ENCODE measurements around the gene INIP. TPM values are rescaled to one million over a fixed set of nuclear protein-coding genes. Genes with fewer than 3 reads are reported as not detected.

The INIP gene
- polyA plus RNA-seq, 2 of the 4 experiments (the other 2 are of a cell fraction) = 20.7 to 40.0 TPM

DNA sequence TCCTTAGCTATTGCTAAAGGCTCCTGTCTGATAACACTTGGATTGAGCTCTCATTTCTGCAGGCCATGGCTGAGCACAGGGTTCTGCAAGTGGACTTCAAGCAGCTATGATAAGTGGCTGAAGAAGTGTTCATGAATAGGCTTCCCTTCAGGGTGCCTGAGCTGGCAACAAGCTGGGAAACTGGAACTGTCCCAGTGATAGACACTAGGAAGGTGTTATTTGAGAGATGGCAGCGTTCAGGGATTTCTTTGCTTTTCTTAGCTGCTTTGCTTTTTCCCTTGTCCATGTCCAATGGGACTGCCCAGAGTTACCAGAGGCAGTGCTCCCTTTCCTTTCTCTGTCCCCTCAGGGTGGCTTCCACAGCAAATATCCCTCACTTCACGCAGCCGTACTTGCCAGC lies 75.8 kb downstream of the INIP start:
- no peak for ATAC-seq
- 90% methylated on average over 3 of the region's 3 CpGs for WGBS (ENCODE audit: missing lambda C conversion rate)

GRCh38 chr9:112640311-112640710 lies 77.6 kb downstream of the INIP start:
- no peak for TF ChIP-seq ZFP36 (IDR thresholded peaks at IDR 0.05; ENCODE audit: borderline replicate concordance, partially characterized antibody)
- TF ChIP-seq CEBPB (IDR thresholded peaks at IDR 0.05) = no peak
- no peak for TF ChIP-seq ZSCAN20 (CRISPR knock-in tag; IDR thresholded peaks at IDR 0.05)
- TF ChIP-seq TP53 (CRISPR knock-in tag; IDR thresholded peaks at IDR 0.05) = no peak
- TF ChIP-seq GATA3 (IDR thresholded peaks at IDR 0.05; ENCODE audit: borderline replicate concordance) = no peak
- no peak for TF ChIP-seq HOXA7 (CRISPR knock-in tag; IDR thresholded peaks at IDR 0.05)
- TF ChIP-seq HOXB5 (CRISPR knock-in tag; IDR thresholded peaks at IDR 0.05) = no peak
- TF ChIP-seq PBX3 (IDR thresholded peaks at IDR 0.05) = no peak
- TF ChIP-seq ZC3H11A (IDR thresholded peaks at IDR 0.05) = no peak
- TF ChIP-seq PHF8 (IDR thresholded peaks at IDR 0.05; ENCODE audit: borderline replicate concordance, low read depth) = no peak
- TF ChIP-seq TFCP2L1 (CRISPR knock-in tag; IDR thresholded peaks at IDR 0.05) = no peak
- no peak for TF ChIP-seq EHMT2 (IDR thresholded peaks at IDR 0.05; ENCODE audit: low read depth)
- WGBS (ENCODE audit: missing lambda C conversion rate) = 74% methylated on average over 4 of the region's 4 CpGs
- ChIA-PET CTCF (no interaction called here), POLR2A (no interaction called here)
- no peak overlapping the region for H3K4me3 ChIP-seq
- no peak overlapping the region for H3K27ac ChIP-seq
- peaks cover 20% of the 10 kb centered on the region for H3K9me3 ChIP-seq
- H3K4me1 ChIP-seq = no peaks in the 10 kb centered on the region
- H3K4me2 ChIP-seq = no peak overlapping the region
- no peak for FAIRE-seq
- no peak for ATAC-seq
- DNase-seq (ENCODE audit: low read depth in 1 of 2, low spot score in 1 of 2) = no peak

More for the DNA sequence above, 75.8 kb downstream of the INIP start:
- H3K4me1 ChIP-seq = no peaks in the 10 kb centered on the region
- no peak overlapping the region for H3K27ac ChIP-seq
- no peak overlapping the region for H3K4me3 ChIP-seq
- FAIRE-seq (no peak), DNase-seq (ENCODE audit: low read depth in 1 of 2, low spot score in 1 of 2) (no peak)
- ChIA-PET CTCF (no interaction called here), POLR2A (no interaction called here)
- H3K4me2 ChIP-seq = no peak overlapping the region
- H3K9me3 ChIP-seq = peaks cover 20% of the 10 kb centered on the region
- TF ChIP-seq CTCF (IDR thresholded peaks at IDR 0.05) = no peak
- TF ChIP-seq, protein P1, sequence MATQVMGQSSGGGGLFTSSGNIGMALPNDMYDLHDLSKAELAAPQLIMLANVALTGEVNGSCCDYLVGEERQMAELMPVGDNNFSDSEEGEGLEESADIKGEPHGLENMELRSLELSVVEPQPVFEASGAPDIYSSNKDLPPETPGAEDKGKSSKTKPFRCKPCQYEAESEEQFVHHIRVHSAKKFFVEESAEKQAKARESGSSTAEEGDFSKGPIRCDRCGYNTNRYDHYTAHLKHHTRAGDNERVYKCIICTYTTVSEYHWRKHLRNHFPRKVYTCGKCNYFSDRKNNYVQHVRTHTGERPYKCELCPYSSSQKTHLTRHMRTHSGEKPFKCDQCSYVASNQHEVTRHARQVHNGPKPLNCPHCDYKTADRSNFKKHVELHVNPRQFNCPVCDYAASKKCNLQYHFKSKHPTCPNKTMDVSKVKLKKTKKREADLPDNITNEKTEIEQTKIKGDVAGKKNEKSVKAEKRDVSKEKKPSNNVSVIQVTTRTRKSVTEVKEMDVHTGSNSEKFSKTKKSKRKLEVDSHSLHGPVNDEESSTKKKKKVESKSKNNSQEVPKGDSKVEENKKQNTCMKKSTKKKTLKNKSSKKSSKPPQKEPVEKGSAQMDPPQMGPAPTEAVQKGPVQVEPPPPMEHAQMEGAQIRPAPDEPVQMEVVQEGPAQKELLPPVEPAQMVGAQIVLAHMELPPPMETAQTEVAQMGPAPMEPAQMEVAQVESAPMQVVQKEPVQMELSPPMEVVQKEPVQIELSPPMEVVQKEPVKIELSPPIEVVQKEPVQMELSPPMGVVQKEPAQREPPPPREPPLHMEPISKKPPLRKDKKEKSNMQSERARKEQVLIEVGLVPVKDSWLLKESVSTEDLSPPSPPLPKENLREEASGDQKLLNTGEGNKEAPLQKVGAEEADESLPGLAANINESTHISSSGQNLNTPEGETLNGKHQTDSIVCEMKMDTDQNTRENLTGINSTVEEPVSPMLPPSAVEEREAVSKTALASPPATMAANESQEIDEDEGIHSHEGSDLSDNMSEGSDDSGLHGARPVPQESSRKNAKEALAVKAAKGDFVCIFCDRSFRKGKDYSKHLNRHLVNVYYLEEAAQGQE (IDR thresholded peaks at IDR 0.05) = no peak
- TF ChIP-seq ZC3H11A (IDR thresholded peaks at IDR 0.05) = no peak
- TF ChIP-seq MAZ (IDR thresholded peaks at IDR 0.05; ENCODE audit: borderline replicate concordance, low read depth, low read length) = no peak
- no peak for TF ChIP-seq HDAC2 (IDR thresholded peaks at IDR 0.05)
- no peak for TF ChIP-seq FOSB (CRISPR knock-in tag; IDR thresholded peaks at IDR 0.05)
- TF ChIP-seq HOXB13 (CRISPR knock-in tag; IDR thresholded peaks at IDR 0.05; ENCODE audit: low read depth) = no peak
- TF ChIP-seq KDM5A (IDR thresholded peaks at IDR 0.05) = no peak
- TF ChIP-seq RARB (CRISPR knock-in tag; IDR thresholded peaks at IDR 0.05) = no peak
- TF ChIP-seq CHD4 (IDR thresholded peaks at IDR 0.05; ENCODE audit: borderline replicate concordance) = no peak
- TF ChIP-seq MAX (IDR thresholded peaks at IDR 0.05) = no peak
- no peak for TF ChIP-seq GATA3 (IDR thresholded peaks at IDR 0.05; ENCODE audit: borderline replicate concordance)
- TF ChIP-seq RFX5 (IDR thresholded peaks at IDR 0.05) = no peak
- TF ChIP-seq CBX8 (IDR thresholded peaks at IDR 0.05) = no peak
- TF ChIP-seq SREBF2 (IDR thresholded peaks at IDR 0.05) = no peak
- no peak for TF ChIP-seq POLR2A (IDR thresholded peaks at IDR 0.05; ENCODE audit: low read length)
- no peak for TF ChIP-seq CEBPB (IDR thresholded peaks at IDR 0.05)
- no peak for TF ChIP-seq FOSL2 (IDR thresholded peaks at IDR 0.05)
- TF ChIP-seq FOSL2 (CRISPR knock-in tag; IDR thresholded peaks at IDR 0.05) = no peak
- TF ChIP-seq USF2 (IDR thresholded peaks at IDR 0.05) = no peak
